Measurements from ENCODE around the gene PCDHGC5.

GRCh38 chr5:141510850-141511601, 22.1 kb downstream of the PCDHGC5 start:
- no peak for TF ChIP-seq POLR2A (IDR thresholded peaks at IDR 0.05)
- TF ChIP-seq, protein P1, sequence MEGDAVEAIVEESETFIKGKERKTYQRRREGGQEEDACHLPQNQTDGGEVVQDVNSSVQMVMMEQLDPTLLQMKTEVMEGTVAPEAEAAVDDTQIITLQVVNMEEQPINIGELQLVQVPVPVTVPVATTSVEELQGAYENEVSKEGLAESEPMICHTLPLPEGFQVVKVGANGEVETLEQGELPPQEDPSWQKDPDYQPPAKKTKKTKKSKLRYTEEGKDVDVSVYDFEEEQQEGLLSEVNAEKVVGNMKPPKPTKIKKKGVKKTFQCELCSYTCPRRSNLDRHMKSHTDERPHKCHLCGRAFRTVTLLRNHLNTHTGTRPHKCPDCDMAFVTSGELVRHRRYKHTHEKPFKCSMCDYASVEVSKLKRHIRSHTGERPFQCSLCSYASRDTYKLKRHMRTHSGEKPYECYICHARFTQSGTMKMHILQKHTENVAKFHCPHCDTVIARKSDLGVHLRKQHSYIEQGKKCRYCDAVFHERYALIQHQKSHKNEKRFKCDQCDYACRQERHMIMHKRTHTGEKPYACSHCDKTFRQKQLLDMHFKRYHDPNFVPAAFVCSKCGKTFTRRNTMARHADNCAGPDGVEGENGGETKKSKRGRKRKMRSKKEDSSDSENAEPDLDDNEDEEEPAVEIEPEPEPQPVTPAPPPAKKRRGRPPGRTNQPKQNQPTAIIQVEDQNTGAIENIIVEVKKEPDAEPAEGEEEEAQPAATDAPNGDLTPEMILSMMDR (IDR thresholded peaks at IDR 0.05): no peak

Measured in body of pancreas (tissue), 4 donors.